ENCODE data around the gene AOPEP.

- TF ChIP-seq REST (IDR thresholded peaks at IDR 0.05; ENCODE audit: borderline replicate concordance) = no peak
- no peak for TF ChIP-seq EP300 (conservative IDR thresholded peaks at IDR 0.05; ENCODE audit: poor library complexity, severe bottlenecking)
- TF ChIP-seq EZH2 (IDR thresholded peaks at IDR 0.05; ENCODE audit: borderline replicate concordance, insufficient read depth, low read length, poor library complexity, severe bottlenecking) = no peak
These were observed 10.3 kb downstream of the AOPEP start for GRCh38 chr9:94736759-94737158.
